ENCODE data around the gene CDK5R2. TPM values are rescaled to one million over a fixed set of nuclear protein-coding genes. Genes with fewer than 3 reads are reported as not detected.

The CDK5R2 gene
- total RNA-seq, 3 donors from 2014 or later = 0.38 to 1.4 (median 0.39) TPM

GRCh38 chr2:218980735-218981389 is 21.4 kb downstream of the CDK5R2 start:
- H3K36me3 ChIP-seq (ENCODE audit: low read depth) = no peaks in the 10 kb centered on the region
- H3K4me1 ChIP-seq (ENCODE audit: low read depth) = peaks cover 23% of the 10 kb centered on the region
- ATAC-seq = no peak
- TF ChIP-seq, protein P1, sequence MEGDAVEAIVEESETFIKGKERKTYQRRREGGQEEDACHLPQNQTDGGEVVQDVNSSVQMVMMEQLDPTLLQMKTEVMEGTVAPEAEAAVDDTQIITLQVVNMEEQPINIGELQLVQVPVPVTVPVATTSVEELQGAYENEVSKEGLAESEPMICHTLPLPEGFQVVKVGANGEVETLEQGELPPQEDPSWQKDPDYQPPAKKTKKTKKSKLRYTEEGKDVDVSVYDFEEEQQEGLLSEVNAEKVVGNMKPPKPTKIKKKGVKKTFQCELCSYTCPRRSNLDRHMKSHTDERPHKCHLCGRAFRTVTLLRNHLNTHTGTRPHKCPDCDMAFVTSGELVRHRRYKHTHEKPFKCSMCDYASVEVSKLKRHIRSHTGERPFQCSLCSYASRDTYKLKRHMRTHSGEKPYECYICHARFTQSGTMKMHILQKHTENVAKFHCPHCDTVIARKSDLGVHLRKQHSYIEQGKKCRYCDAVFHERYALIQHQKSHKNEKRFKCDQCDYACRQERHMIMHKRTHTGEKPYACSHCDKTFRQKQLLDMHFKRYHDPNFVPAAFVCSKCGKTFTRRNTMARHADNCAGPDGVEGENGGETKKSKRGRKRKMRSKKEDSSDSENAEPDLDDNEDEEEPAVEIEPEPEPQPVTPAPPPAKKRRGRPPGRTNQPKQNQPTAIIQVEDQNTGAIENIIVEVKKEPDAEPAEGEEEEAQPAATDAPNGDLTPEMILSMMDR (IDR thresholded peaks at IDR 0.05) = no peak
- no peak for DNase-seq
- no peaks in the 10 kb centered on the region for H3K9me3 ChIP-seq
- intact Hi-C loops (cut with DNase I, micrococcal nuclease) = no loop called here
- H3K4me3 ChIP-seq = no peak overlapping the region

GRCh38 chr2:218981390-218981880 is 22.0 kb downstream of the CDK5R2 start:
- Histone ChIP-seq H3K4me1 (ENCODE audit: low read depth) (peaks cover 23% of the 10 kb centered on the region), H3K9me3 (no peaks in the 10 kb centered on the region), H3K4me3 (no peak overlapping the region), H3K36me3 (ENCODE audit: low read depth) (no peaks in the 10 kb centered on the region)
- ATAC-seq (no peak), DNase-seq (no peak)
- TF ChIP-seq, protein P1 (IDR thresholded peaks at IDR 0.05) = no peak
- intact Hi-C loops (cut with DNase I, micrococcal nuclease) = no loop called here

DNA sequence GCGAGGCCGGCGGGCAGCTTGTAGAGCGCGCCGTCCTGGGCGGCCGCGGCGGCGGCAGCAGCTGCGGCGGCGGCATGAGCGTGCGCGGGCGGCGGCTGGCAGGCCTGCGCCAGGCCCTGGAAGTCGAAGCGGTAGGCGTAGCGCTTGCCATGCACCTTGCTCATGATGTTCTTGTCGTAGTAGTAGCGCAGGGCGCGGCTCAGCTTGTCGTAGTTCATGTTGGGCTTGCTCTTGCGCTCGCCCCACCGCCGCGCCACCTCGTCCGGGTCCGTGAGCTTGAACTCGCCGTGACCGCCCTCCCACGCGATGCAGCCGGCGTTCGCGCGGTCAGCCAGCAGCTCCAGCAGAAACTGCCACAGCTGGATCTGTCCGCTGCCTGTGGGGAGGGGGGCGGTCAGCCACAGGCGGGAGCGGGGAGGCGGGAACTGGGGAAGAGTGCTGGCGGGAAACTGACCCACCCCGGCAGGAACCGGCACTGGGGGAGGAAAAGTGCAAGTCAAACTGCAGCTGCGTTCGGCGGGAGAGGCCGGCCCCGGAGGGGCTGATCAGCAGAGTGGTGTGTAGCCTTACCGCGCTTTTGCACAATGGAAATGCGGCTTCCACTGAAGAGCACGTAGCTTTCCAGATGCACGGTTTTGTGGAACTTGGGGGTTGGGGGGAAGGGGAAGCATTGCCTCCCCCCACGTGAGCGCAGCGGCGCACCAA is 22.6 kb downstream of the CDK5R2 start:
- intact Hi-C loops (cut with DNase I, micrococcal nuclease) = no loop called here
- ATAC-seq = peak; percentile 62
- Histone ChIP-seq H3K9me3 (no peaks in the 10 kb centered on the region), H3K4me1 (ENCODE audit: low read depth) (peaks cover 23% of the 10 kb centered on the region), H3K36me3 (ENCODE audit: low read depth) (no peaks in the 10 kb centered on the region), H3K4me3 (no peak overlapping the region)
- peak in 2 of 3 donors; percentile 49 to 53 for DNase-seq
- TF ChIP-seq, protein P1 (IDR thresholded peaks at IDR 0.05) = no peak

- H3K4me1 ChIP-seq (ENCODE audit: low read depth) = peaks cover 23% of the 10 kb centered on the region
- no peak for DNase-seq
- intact Hi-C loops (cut with DNase I, micrococcal nuclease) = no loop called here
- ATAC-seq = no peak
- no peaks in the 10 kb centered on the region for H3K9me3 ChIP-seq
- H3K36me3 ChIP-seq (ENCODE audit: low read depth) = no peaks in the 10 kb centered on the region
- TF ChIP-seq, protein P1 (IDR thresholded peaks at IDR 0.05) = no peak
- H3K4me3 ChIP-seq = no peak overlapping the region
Measured at GRCh38 chr2:218982586-218983262, 23.3 kb downstream of the CDK5R2 start.

DNA sequence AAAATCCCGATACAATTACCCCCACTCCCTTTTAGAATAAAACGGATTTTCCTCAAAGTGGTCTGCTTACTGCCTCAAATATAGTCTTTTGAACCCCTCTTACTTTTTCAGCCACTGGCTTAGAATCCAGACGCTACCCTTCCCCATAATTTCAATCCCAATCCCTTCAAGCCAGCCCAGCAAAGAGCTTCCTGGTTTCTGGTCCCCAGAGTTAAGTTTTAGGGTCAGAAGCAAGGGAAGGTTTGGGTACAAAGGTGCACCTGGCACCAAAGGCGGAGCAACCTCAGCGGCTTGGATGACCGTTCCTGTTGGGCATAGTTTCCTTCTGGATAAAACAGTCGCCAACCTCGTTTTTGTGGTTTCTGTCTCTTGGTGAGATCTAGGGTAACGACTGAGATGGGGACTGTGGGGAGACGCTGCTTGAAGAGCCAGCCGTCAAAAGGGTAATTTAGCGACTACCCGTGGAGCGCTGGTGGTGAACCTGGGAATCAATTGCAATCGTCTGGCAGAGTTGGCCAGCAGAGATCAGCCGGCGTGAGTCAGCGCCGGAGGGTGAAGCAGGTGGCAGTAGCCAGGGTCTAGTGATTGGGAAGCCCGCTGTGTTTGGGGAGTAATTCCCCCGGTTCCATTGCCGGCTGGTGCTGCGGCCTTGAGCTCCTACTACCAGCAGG is 23.9 kb downstream of the CDK5R2 start:
- Histone ChIP-seq H3K4me3 (no peak overlapping the region), H3K4me1 (ENCODE audit: low read depth) (peaks cover 23% of the 10 kb centered on the region), H3K36me3 (ENCODE audit: low read depth) (no peaks in the 10 kb centered on the region), H3K9me3 (no peaks in the 10 kb centered on the region)
- DNase-seq (no peak), ATAC-seq (no peak)
- TF ChIP-seq, protein P1 (IDR thresholded peaks at IDR 0.05) = no peak
- intact Hi-C loops (cut with DNase I, micrococcal nuclease) = no loop called here

All from mucosa of descending colon (tissue), 3 donors.